HL-60 (cell line): ENCODE data around the gene TIMM17B.

Experiments
- CTCF ChIP-seq: IDR thresholded peaks from one replicate; pipeline ENCODE4 v1.5.1; 2011; ENCODE audit warnings: low read length, control low read depth, inconsistent platforms; ENCODE audit not compliant: insufficient read depth
- TF ChIP-seq, protein P1 (sequence below): IDR thresholded peaks from 2 replicates; pipeline ENCODE4 v1.6.1; 2012; ENCODE audit warnings: low read depth; ENCODE audit not compliant: insufficient replicate concordance

DNA sequence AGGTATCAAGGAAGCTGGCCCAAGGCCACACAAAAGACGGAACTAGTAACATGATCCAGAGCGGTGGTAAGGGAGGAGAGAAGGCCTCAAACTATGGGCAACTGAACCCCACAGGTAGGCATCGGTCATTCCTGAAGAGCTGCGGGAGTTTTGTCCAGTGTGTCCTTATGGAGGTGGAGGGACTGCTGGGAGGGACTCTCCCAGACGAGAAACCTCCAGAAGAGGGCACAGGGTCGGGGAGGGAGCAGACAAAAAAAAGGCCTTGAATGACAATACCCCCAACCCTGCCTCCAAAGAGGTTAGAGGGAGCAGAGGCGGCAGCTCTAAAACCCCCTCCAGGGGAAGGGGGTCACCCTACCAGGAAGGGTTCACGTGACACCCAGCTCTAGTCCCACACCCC is 6.6 kb upstream of the TIMM17B start:
- TF ChIP-seq CTCF: no peak
- TF ChIP-seq, protein P1, sequence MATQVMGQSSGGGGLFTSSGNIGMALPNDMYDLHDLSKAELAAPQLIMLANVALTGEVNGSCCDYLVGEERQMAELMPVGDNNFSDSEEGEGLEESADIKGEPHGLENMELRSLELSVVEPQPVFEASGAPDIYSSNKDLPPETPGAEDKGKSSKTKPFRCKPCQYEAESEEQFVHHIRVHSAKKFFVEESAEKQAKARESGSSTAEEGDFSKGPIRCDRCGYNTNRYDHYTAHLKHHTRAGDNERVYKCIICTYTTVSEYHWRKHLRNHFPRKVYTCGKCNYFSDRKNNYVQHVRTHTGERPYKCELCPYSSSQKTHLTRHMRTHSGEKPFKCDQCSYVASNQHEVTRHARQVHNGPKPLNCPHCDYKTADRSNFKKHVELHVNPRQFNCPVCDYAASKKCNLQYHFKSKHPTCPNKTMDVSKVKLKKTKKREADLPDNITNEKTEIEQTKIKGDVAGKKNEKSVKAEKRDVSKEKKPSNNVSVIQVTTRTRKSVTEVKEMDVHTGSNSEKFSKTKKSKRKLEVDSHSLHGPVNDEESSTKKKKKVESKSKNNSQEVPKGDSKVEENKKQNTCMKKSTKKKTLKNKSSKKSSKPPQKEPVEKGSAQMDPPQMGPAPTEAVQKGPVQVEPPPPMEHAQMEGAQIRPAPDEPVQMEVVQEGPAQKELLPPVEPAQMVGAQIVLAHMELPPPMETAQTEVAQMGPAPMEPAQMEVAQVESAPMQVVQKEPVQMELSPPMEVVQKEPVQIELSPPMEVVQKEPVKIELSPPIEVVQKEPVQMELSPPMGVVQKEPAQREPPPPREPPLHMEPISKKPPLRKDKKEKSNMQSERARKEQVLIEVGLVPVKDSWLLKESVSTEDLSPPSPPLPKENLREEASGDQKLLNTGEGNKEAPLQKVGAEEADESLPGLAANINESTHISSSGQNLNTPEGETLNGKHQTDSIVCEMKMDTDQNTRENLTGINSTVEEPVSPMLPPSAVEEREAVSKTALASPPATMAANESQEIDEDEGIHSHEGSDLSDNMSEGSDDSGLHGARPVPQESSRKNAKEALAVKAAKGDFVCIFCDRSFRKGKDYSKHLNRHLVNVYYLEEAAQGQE: no peak
